HG02970 (cell line): ENCODE results near the gene CD44.

Experiments used
- ATAC-seq: cut with Tn5 transposase; IDR thresholded peaks from one replicate; pipeline ENCODE4 v1.9.1; 2021; ENCODE audit warnings: mild to moderate bottlenecking, moderate library complexity, moderate number of reproducible peaks; ENCODE audit not compliant: unreplicated experiment, low FRiP score

Gene CD44

GRCh38 chr11:35136311-35136710, 2.7 kb upstream of the CD44 start:
- ATAC-seq, result no peak

GRCh38 chr11:35138058-35138457, 913 bp upstream of the CD44 start:
- no peak for ATAC-seq

GRCh38 chr11:35138606-35138942, 397 bp upstream of the CD44 start:
- no peak for ATAC-seq

- ATAC-seq, result no peak
Measured at GRCh38 chr11:35139722-35140282, 831 bp downstream of the CD44 start.

- no peak for ATAC-seq
Measured at GRCh38 chr11:35141071-35141470, 2.1 kb downstream of the CD44 start.

- no peak for ATAC-seq
Measured at GRCh38 chr11:35141571-35141971, 2.6 kb downstream of the CD44 start.

GRCh38 chr11:35142481-35143075, 3.6 kb downstream of the CD44 start:
- ATAC-seq, result no peak

GRCh38 chr11:35143297-35144135, 4.5 kb downstream of the CD44 start:
- no peak for ATAC-seq

- ATAC-seq, result peak; percentile 38
Measured at GRCh38 chr11:35144136-35144741, 5.3 kb downstream of the CD44 start.

GRCh38 chr11:35144806-35145205, 5.8 kb downstream of the CD44 start:
- ATAC-seq, result no peak

- ATAC-seq, result peak; percentile 46
Measured at GRCh38 chr11:35145271-35145670, 6.3 kb downstream of the CD44 start.

- no peak for ATAC-seq
Measured at GRCh38 chr11:35146074-35146521, 7.1 kb downstream of the CD44 start.

GRCh38 chr11:35146711-35147110, 7.7 kb downstream of the CD44 start:
- no peak for ATAC-seq

- ATAC-seq, result no peak
Measured at GRCh38 chr11:35147235-35147634, 8.3 kb downstream of the CD44 start.

- no peak for ATAC-seq
Measured at GRCh38 chr11:35148163-35148837, 9.3 kb downstream of the CD44 start.

- no peak for ATAC-seq
Measured at GRCh38 chr11:35150454-35150853, 11.5 kb downstream of the CD44 start.

- ATAC-seq, result no peak
Measured at GRCh38 chr11:35151241-35151640, 12.3 kb downstream of the CD44 start.

GRCh38 chr11:35151683-35152280, 12.8 kb downstream of the CD44 start:
- no peak for ATAC-seq

- ATAC-seq, result no peak
Measured at GRCh38 chr11:35152575-35152974, 13.6 kb downstream of the CD44 start.

GRCh38 chr11:35153280-35153679, 14.3 kb downstream of the CD44 start:
- ATAC-seq, result no peak
